GM18508 (cell line): ENCODE data around the gene XPC.

Experiments used
- ATAC-seq: cut with Tn5 transposase; IDR thresholded peaks from one replicate; pipeline ENCODE4 v1.9.1; 2021; ENCODE audit warnings: moderate number of reproducible peaks; ENCODE audit not compliant: insufficient read depth, unreplicated experiment

The XPC gene

GRCh38 chr3:14150491-14151230 lies 27.7 kb downstream of the XPC start:
- ATAC-seq = no peak

GRCh38 chr3:14150078-14150477 lies 28.3 kb downstream of the XPC start:
- no peak for ATAC-seq

DNA sequence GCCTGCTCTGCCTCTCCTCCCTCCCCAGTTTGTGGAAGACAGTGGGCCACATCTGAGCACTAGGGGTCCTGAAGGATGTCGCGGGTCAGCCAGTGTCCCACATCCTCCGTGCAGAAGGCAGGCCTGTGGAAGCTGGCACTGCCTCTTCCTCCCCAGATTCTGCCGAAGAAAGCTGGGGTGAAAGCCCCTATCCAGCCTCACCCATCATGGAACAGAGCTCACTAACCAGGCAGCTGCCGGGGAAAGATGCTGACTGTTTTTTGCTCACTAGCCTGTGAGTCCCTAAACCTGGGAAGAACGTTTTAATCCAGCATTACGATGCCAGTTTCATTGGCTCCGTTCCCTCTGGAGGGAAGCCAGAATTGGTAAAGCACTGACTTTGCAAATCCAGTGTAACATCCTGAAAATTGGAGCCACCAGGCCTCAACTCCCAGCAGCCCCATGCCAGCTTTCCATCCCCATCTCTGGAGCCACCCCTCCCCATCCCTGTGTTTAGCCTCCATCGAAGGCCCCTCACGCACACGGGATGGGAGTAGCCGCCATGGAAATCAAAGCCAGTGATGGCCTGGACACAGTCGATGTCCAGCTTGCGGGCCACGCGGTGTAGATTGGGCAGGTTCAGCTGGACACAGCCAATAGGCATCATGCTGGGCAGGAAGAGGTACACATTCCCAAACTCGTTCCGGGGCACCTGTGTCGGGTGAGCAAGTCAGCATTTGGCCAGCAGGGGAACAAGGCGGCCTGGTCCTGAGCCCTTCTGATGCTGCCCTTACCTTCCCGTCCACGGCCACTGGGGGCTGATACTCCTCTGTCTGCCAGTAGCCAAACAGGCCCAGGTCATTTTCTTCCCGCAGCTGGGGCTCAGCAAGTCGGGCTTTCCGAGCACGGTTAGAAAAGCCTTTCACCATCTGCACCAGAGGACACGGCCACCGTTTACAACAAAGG lies 30.1 kb downstream of the XPC start:
- no peak for ATAC-seq

DNA sequence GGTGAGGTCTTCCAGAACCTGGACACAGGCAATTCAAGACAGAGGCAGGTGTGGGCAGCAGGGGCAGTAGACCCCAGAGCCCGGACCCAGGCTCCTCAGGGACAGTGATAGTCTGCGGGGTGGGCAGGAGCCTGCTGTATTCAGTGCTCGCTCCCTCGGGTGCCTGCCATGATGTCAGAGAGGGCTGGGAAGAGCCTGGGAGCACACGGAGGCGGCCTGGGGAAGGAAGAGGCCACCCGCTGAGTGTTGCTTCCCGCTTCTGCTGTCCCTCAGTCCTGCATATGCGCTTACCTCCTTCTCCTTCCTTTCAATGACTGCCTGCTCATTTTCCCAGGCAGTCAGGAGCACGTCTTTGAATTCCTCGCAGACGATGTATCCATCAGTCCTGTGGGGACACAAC lies 30.8 kb downstream of the XPC start:
- ATAC-seq = no peak

GRCh38 chr3:14147066-14147435 lies 31.4 kb downstream of the XPC start:
- no peak for ATAC-seq

DNA sequence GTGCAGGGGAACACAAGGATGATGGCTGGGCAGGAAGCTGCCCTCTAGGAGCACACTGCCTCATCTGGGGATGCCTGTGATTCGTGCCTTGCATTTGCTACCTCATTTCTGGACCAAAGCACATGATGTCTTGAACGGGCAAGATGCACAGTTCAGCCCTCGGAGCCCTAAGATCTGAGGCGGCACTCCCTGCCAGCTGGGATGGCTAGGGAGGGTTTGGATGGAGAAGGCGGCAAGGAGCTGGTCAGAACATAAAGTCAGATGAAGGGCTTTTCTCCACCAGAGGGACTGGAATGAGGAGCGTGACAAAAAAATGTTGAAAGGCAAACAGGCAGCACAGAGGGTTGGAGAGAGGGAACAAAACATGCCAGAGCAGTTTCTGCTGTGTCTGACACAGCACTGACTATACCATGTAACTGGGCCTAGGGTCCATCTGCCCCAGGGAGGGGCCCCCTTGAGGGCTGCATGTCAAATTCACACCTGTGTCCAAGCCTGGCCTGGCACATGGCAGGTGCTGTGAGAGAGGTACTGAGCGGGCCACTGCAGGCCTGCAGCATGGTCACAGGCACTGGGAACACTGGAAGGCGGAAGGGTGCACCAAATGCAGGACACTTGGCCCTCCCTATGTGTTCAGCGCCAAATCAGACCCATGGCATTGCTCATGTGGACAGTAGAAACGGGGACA lies 31.9 kb downstream of the XPC start:
- no peak for ATAC-seq

DNA sequence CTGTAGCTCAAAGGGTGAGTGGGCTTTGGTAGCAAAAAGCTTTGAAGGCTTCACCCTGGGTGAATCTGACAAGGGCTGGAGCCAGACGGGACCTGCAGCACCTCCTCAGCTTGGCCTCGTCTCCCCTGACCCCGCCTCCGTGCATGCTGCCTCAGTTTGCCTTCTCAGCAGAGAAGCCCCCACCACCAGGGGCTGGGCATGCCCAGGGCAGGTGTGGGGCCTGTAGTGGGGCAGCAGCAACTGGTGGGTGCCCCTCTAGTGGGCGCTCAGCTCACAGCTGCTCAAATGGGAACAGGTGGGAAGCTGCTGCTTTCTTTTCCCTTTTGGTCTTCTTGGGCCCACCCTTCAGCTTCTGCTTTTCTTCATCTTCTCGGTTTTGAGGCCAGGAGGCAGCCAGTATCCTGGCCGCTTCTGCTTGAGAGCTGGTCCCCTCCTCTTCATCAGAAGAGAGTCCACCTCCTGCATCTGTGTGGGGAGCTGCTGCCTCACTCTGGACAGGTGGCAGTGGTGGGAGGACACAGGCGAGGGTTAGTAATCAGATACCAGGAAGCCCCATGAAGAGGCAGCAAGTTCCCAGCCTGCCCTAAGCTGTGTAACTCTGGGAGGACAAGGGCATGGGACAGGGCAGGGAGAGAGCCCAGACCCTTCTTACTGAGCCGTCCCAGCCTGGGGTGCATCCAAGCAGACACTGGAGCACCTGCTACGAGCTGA lies 32.6 kb downstream of the XPC start:
- no peak for ATAC-seq

DNA sequence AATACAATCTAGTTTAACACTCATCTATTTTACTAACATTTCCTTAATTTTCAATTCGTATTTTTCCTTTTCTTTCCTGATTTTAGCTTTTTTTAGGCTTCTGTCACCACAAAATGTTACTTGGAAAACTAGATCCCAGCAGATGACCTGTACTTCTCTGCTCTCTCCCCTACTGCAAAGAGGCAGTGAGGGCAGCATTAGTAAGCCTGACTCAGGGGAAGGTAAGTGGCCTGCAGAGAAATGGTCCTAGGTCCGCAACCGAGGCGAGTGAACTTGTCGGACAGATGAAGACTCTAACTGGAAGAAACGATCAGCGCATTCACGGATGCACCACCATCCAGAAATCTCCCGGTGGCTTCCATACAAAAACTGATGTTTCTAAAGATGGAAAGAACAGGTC lies 33.2 kb downstream of the XPC start:
- no peak for ATAC-seq

GRCh38 chr3:14144423-14145075 lies 33.9 kb downstream of the XPC start:
- peak; percentile 90 for ATAC-seq

DNA sequence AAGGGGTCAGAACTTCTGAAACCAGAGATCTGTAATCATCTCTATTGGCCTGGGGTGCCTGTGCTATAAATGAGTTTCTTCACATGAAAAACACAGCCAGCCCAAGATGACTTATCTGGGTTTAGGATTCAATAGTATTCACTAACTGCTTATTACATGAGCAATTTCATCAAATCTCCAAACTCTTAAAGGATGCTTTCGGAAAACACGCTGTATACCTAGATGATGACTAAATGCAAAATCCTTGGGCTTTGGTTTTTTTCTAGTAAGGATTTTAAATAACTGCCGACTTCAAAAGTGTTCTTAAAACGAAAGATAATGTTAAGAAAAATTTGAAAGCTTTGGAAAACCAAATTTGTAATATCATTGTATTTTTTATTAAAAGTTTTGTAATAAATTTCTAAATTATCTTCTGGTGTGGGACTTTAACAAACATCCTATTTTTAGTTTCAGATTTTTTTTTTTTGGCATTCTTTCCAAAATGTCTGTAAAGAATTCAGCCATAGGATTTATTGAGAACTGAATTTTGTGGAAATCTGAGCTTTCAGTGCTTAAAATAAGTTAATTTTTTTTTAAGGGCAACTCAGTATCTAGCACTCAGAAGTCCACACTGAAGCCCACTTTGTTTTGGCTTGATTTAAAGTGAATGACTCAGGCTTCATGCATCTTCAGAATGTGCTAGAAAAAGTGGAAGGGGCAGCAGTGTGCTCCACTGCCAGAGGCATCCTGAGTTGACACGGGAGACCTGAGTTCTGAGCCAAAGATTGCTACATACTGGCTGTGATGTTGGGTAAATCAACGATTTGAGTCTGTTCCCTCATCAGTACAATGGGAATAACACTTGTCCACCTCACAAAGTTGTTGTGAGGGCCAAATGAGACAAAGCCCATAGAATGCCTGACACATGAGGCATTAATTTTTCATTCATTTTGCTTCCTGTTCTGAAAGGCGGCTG lies 34.9 kb downstream of the XPC start:
- no peak for ATAC-seq

- no peak for ATAC-seq
Measured at GRCh38 chr3:14142567-14143270, 35.7 kb downstream of the XPC start.

- no peak for ATAC-seq
Measured at GRCh38 chr3:14141602-14142341, 36.6 kb downstream of the XPC start.

DNA sequence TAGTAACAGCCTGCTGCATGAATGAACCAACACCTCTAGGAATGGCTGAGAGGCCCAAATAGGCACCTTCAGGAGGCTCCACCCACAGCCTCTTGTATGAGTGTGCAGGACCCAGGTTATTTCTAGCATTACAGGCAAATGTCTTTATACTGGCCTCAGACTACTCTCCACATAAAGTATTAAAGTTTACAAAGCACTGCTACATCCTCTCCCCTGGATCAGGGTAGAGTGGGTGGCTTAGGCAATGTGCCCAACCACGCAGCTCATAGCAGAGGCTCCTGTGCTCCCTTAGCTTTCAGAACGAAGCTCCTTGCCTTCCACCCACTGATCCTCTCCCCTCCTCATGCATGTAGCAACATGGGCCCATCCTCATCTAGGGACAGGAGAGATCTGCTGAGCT lies 37.3 kb downstream of the XPC start:
- ATAC-seq = no peak

DNA sequence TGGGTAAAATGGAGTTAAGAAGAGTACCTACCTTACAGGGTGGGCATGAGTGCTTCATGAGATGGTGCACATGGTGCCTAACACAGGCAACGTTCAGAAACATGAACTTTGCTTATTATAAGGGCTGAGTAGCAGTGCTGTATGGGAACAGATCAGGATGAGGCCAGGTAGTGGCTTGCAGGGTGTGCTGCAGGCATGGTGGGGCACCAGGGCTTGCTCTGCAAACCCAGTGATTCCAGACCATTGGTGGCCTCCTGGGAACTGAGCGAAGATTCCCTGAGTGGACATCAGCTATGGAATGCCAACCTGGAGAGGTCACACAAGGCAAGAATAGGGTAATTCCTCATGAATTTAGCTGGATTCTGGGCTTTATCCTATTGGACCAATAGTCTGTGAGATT lies 37.7 kb downstream of the XPC start:
- ATAC-seq = no peak

GRCh38 chr3:14139771-14140170 lies 38.6 kb downstream of the XPC start:
- no peak for ATAC-seq

DNA sequence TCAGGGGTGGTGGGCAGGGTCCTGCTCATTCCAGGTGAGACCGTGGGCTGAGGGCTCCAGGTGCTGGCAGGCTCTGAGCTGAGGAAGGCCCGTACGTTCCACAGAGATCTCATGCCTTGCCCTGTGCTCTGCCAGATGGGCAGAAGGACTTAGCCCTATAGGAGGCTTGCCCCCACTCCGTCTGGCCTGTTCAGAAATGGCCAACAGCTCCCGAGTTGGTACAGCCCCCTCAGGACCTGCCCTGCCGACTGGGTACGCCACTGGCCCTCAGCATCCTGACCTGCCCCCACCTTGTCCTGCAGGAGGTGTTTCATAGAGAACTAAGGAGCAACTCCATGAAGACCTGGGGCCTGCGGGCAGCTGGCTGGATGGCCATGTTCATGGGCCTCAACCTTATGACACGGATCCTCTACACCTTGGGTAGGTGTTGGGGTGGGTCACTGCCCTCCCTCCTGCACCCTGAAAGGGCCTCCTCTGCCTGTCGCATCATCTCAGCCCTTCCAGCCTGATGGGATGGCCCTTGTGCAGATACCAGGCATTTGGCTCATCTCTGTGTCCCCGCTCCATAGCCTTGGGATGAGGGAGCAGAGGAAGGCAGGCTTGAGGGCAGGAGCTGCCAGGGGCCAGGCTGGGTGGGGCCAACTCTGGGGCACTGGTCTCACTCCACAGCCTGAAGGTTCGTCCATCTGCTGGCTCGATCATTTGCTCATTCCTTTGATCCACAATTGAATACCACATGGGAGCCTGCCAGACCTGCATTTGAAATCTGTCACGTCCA lies 39.3 kb downstream of the XPC start:
- no peak for ATAC-seq
